Smooth muscle cell (in vitro differentiated cells): Measurements from ENCODE around the gene GNAZ. TPM values are rescaled to one million over a fixed set of nuclear protein-coding genes. Genes with fewer than 3 reads are reported as not detected.

ENCODE experiments used
- DNase-seq: peaks from one replicate; lab custom pipeline; 2025; ENCODE audit not compliant: unreplicated experiment; lab: John Stamatoyannopoulos, UW
- H2AFZ ChIP-seq: fragments of 200-600 bp; sonication (generic); 2 replicates; pipeline ENCODE4 v1.6.0; 2016; ENCODE audit warnings: antibody characterized with exemption, low read depth, mild to moderate bottlenecking
- H3F3A ChIP-seq: fragments of 200-600 bp; sonication (generic); 2 replicates; pipeline ENCODE4 v1.6.0; 2017; ENCODE audit warnings: antibody characterized with exemption, low read depth
- H3K27ac ChIP-seq: fragments of 200-600 bp; sonication (generic); 2 replicates; pipeline ENCODE4 v1.5.1; 2016; ENCODE audit warnings: low read depth, mild to moderate bottlenecking
- H3K27me3 ChIP-seq: fragments of 200-600 bp; sonication (generic); 2 replicates; pipeline ENCODE4 v1.6.1; 2016; ENCODE audit warnings: low read depth, mild to moderate bottlenecking
- H3K36me3 ChIP-seq: fragments of 200-600 bp; sonication (generic); 2 replicates; pipeline ENCODE4 v1.5.1; 2016; ENCODE audit warnings: low read depth
- H3K4me1 ChIP-seq: fragments of 200-600 bp; sonication (generic); 2 replicates; pipeline ENCODE4 v1.5.1; 2016; ENCODE audit warnings: low read depth
- H3K4me2 ChIP-seq: fragments of 200-600 bp; sonication (generic); 2 replicates; pipeline ENCODE4 v1.6.0; 2016; ENCODE audit warnings: mild to moderate bottlenecking
- H3K4me3 ChIP-seq: fragments of 200-600 bp; sonication (generic); 2 replicates; pipeline ENCODE4 v1.5.1; 2016; ENCODE audit warnings: mild to moderate bottlenecking
- H3K79me2 ChIP-seq: fragments of 200-600 bp; sonication (generic); 2 replicates; pipeline ENCODE4 v1.6.0; 2016; ENCODE audit warnings: low read depth, mild to moderate bottlenecking
- H3K9ac ChIP-seq: fragments of 200-600 bp; sonication (generic); 2 replicates; pipeline ENCODE4 v1.6.0; 2016; ENCODE audit warnings: low read depth
- H3K9me3 ChIP-seq: fragments of 200-600 bp; sonication (generic); replicated peaks from 2 replicates; pipeline ENCODE4 v1.5.1; 2016; ENCODE audit warnings: low read depth
- H4K20me1 ChIP-seq: fragments of 200-600 bp; sonication (generic); 2 replicates; pipeline ENCODE4 v1.6.0; 2016; ENCODE audit warnings: low read depth
- CTCF ChIP-seq: fragments of 200-600 bp; sonication (generic); IDR thresholded peaks from 2 replicates; pipeline ENCODE4 v1.5.1; 2017; ENCODE audit warnings: borderline replicate concordance, mild to moderate bottlenecking, antibody characterized with exemption; ENCODE audit not compliant: insufficient read depth, poor library complexity, severe bottlenecking
- WGBS: methylation state at CpG from one replicate; pipeline ENCODE4 v1.1.7; 2016; ENCODE audit warnings: low lambda C conversion rate; 5-methylcytosine and 5-hydroxymethylcytosine counted together
- polyA plus RNA-seq: library from polyadenylated mRNA; unstranded; fragments of >200 nt; fragmentation: Nextera tagmentation; extraction: Ambion mirVana; gene quantifications from 2 replicates; pipeline ENCODE4 v1.2.1, GENCODE V29; 2016
- total RNA-seq: library from RNA; depleted of rRNA; stranded (reverse); fragments of >200 nt; gene quantifications from 2 replicates; pipeline ENCODE4 v1.2.3, GENCODE V29; 2014

The GNAZ gene
- total and polyA plus RNA-seq, 2 experiments from 2014 or later: 0.50 to 1.2 TPM

GRCh38 chr22:23075525-23076216 lies 5.4 kb downstream of the GNAZ start:
- H3K27me3 ChIP-seq: peaks cover 17% of the 10 kb centered on the region
- no peak for DNase-seq
- no peak overlapping the region for H3K4me3 ChIP-seq
- no peak overlapping the region for H3K27ac ChIP-seq
- no peaks in the 10 kb centered on the region for H4K20me1 ChIP-seq
- no peak overlapping the region for H3K9ac ChIP-seq
- WGBS: 90% methylated on average over 9 of the region's 9 CpGs
- no peak overlapping the region for H3K4me2 ChIP-seq
- no peak overlapping the region for H2AFZ ChIP-seq
- H3K79me2 ChIP-seq: no peaks in the 10 kb centered on the region
- no peaks in the 10 kb centered on the region for H3K9me3 ChIP-seq
- no peaks in the 10 kb centered on the region for H3K4me1 ChIP-seq
- no peaks in the 10 kb centered on the region for H3F3A ChIP-seq
- no peaks in the 10 kb centered on the region for H3K36me3 ChIP-seq
- TF ChIP-seq CTCF: no peak

- no peak overlapping the region for H3K9ac ChIP-seq
- no peaks in the 10 kb centered on the region for H3K79me2 ChIP-seq
- H3K27ac ChIP-seq: no peak overlapping the region
- H3K9me3 ChIP-seq: no peaks in the 10 kb centered on the region
- no peak for TF ChIP-seq CTCF
- H4K20me1 ChIP-seq: no peaks in the 10 kb centered on the region
- no peak overlapping the region for H2AFZ ChIP-seq
- DNase-seq: no peak
- 88% methylated on average over 10 of the region's 10 CpGs for WGBS
- no peak overlapping the region for H3K4me2 ChIP-seq
- peaks cover 3% of the 10 kb centered on the region for H3K27me3 ChIP-seq
- H3K4me3 ChIP-seq: no peak overlapping the region
- no peaks in the 10 kb centered on the region for H3F3A ChIP-seq
- no peaks in the 10 kb centered on the region for H3K4me1 ChIP-seq
- H3K36me3 ChIP-seq: no peaks in the 10 kb centered on the region
Observed at GRCh38 chr22:23076896-23077572, 6.7 kb downstream of the GNAZ start.

GRCh38 chr22:23077627-23078461 lies 7.5 kb downstream of the GNAZ start:
- Histone ChIP-seq H4K20me1 (no peaks in the 10 kb centered on the region), H3F3A (no peaks in the 10 kb centered on the region), H3K4me2 (no peak overlapping the region), H3K9me3 (no peaks in the 10 kb centered on the region), H3K27me3 (no peaks in the 10 kb centered on the region), H3K27ac (no peak overlapping the region), H3K36me3 (no peaks in the 10 kb centered on the region), H3K9ac (no peak overlapping the region), H3K4me3 (no peak overlapping the region), H2AFZ (no peak overlapping the region), H3K79me2 (no peaks in the 10 kb centered on the region), H3K4me1 (no peaks in the 10 kb centered on the region)
- 95% methylated on average over 11 of the region's 11 CpGs for WGBS
- no peak for TF ChIP-seq CTCF
- DNase-seq: no peak
